OCI-LY3 (cell line): ENCODE results near the gene SMC2.

ENCODE experiments used
- H2AFZ ChIP-seq: fragments of 200-600, 300-600 bp; shearing (Covaris generic); 2 replicates; pipeline ENCODE4 v1.6.0; 2014; ENCODE audit warnings: antibody characterized with exemption, low read depth, low read length
- H3K27ac ChIP-seq: fragments of 200-600, 300-600 bp; sonication (generic); 2 replicates; pipeline ENCODE4 v1.5.1; 2014; ENCODE audit warnings: mild to moderate bottlenecking, low read length, moderate library complexity, mixed read lengths
- H3K27me3 ChIP-seq: fragments of 200-600, 300-600 bp; sonication (generic); 2 replicates; pipeline ENCODE4 v1.6.1; 2014; ENCODE audit warnings: low read depth, low read length, mixed read lengths
- H3K36me3 ChIP-seq: fragments of 200-600, 300-600 bp; sonication (generic); replicated peaks from 2 replicates; pipeline ENCODE3; 2014; ENCODE audit warnings: low read depth, low read length, mixed read lengths
- H3K4me1 ChIP-seq: fragments of 300-600, 200-600 bp; sonication (generic); 2 replicates; pipeline ENCODE4 v1.6.1; 2014; ENCODE audit warnings: low read length, mixed read lengths
- H3K4me2 ChIP-seq: fragments of 200-600, 300-600 bp; sonication (generic); 2 replicates; pipeline ENCODE4 v1.6.1; 2014; ENCODE audit warnings: low read length, mixed read lengths
- H3K4me3 ChIP-seq: fragments of 300-600, 200-600 bp; sonication (generic); 2 replicates; pipeline ENCODE4 v1.5.1; 2014; ENCODE audit warnings: antibody characterized with exemption, mild to moderate bottlenecking, low read length, moderate library complexity
- H3K79me2 ChIP-seq: fragments of 300-600, 200-600 bp; shearing (Covaris generic); 2 replicates; pipeline ENCODE4 v1.6.1; 2014; ENCODE audit warnings: mild to moderate bottlenecking, low read length, mixed read lengths
- H3K9ac ChIP-seq: fragments of 300-600, 200-600 bp; shearing (Covaris generic); 2 replicates; pipeline ENCODE4 v1.6.0; 2014; ENCODE audit warnings: mild to moderate bottlenecking, low read length, moderate library complexity
- H3K9me3 ChIP-seq: fragments of 200-600, 300-600 bp; shearing (Covaris generic); 2 replicates; pipeline ENCODE4 v1.6.1; 2014; ENCODE audit warnings: low read length, mixed read lengths; ENCODE audit not compliant: insufficient read depth
- H4K20me1 ChIP-seq: fragments of 200-600, 300-600 bp; sonication (generic); 2 replicates; pipeline ENCODE4 v1.6.1; 2016; ENCODE audit warnings: low read length, mixed read lengths; ENCODE audit not compliant: insufficient read depth
- EZH2phosphoT487 ChIP-seq: fragments of 200-600 bp; shearing (Covaris generic); IDR thresholded peaks from 2 replicates; pipeline ENCODE4 v1.6.1; 2018; ENCODE audit warnings: antibody characterized with exemption, mixed run types, low read depth
- TF ChIP-seq, protein P1 (sequence below): fragments of 200-600, 300-600 bp; sonication (generic); IDR thresholded peaks from 2 replicates; pipeline ENCODE4 v1.5.1; 2014; ENCODE audit warnings: antibody characterized with exemption, low read length, low read depth

The SMC2 gene

DNA sequence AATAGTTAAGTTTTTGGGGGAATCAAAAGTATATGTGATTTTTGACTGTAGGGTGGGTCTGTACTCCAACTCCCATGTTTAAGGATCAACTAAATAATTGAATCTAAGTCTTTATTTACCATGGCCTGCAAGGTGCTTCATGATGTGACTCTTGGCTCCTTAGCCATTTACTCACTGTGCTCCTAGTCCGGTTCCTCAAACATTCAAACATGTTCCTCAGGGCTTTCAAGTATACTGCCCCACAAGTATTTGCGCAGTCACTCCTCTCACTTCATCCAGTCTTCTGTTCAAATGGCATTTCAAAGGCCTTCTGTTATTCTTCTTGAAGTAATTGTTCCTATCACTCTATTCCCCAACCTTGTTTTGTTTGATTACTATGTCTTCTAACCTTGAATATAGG is 16.4 kb downstream of the SMC2 start:
- H3K9me3 ChIP-seq = no peaks in the 10 kb centered on the region
- H3K27me3 ChIP-seq = no peaks in the 10 kb centered on the region
- no peak overlapping the region for H2AFZ ChIP-seq
- peaks cover 66% of the 10 kb centered on the region for H3K36me3 ChIP-seq
- H4K20me1 ChIP-seq = no peaks in the 10 kb centered on the region
- no peak overlapping the region for H3K27ac ChIP-seq
- no peak overlapping the region for H3K4me2 ChIP-seq
- H3K79me2 ChIP-seq = no peaks in the 10 kb centered on the region
- no peak overlapping the region for H3K9ac ChIP-seq
- no peaks in the 10 kb centered on the region for H3K4me1 ChIP-seq
- no peak overlapping the region for H3K4me3 ChIP-seq
- TF ChIP-seq, protein P1, sequence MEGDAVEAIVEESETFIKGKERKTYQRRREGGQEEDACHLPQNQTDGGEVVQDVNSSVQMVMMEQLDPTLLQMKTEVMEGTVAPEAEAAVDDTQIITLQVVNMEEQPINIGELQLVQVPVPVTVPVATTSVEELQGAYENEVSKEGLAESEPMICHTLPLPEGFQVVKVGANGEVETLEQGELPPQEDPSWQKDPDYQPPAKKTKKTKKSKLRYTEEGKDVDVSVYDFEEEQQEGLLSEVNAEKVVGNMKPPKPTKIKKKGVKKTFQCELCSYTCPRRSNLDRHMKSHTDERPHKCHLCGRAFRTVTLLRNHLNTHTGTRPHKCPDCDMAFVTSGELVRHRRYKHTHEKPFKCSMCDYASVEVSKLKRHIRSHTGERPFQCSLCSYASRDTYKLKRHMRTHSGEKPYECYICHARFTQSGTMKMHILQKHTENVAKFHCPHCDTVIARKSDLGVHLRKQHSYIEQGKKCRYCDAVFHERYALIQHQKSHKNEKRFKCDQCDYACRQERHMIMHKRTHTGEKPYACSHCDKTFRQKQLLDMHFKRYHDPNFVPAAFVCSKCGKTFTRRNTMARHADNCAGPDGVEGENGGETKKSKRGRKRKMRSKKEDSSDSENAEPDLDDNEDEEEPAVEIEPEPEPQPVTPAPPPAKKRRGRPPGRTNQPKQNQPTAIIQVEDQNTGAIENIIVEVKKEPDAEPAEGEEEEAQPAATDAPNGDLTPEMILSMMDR = no peak
- TF ChIP-seq EZH2phosphoT487 = no peak

DNA sequence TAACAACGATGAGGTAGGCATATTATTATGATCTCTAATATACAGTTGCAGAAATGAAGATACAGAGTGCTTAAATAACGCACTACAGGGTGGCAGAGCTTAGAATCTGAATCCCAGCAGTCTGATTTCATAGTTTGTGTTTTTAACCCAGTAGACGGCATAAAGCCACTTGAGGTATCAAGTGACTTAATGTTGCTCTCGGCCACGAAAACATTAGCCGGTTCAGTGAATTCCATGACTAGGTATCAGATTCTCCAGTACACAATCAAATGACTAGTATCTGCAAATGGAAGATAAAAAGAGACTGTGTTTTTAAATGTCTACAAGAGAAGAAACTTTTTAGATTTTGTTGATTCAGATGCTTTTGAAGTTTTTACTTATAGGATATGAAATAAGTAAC is 24.8 kb downstream of the SMC2 start:
- no peak for TF ChIP-seq EZH2phosphoT487
- TF ChIP-seq, protein P1 = no peak
- Histone ChIP-seq H3K4me1 (no peaks in the 10 kb centered on the region), H2AFZ (no peak overlapping the region), H3K79me2 (no peaks in the 10 kb centered on the region), H4K20me1 (no peaks in the 10 kb centered on the region), H3K4me2 (no peak overlapping the region), H3K27me3 (no peaks in the 10 kb centered on the region), H3K36me3 (peaks cover 58% of the 10 kb centered on the region), H3K4me3 (no peak overlapping the region), H3K9ac (no peak overlapping the region), H3K9me3 (no peaks in the 10 kb centered on the region), H3K27ac (no peak overlapping the region)

GRCh38 chr9:104121022-104121421 is 26.9 kb downstream of the SMC2 start:
- H3K79me2 ChIP-seq = no peaks in the 10 kb centered on the region
- no peaks in the 10 kb centered on the region for H3K9me3 ChIP-seq
- peaks cover 59% of the 10 kb centered on the region for H3K36me3 ChIP-seq
- H4K20me1 ChIP-seq = no peaks in the 10 kb centered on the region
- TF ChIP-seq, protein P1 = no peak
- no peak for TF ChIP-seq EZH2phosphoT487
- H3K4me1 ChIP-seq = no peaks in the 10 kb centered on the region
- no peaks in the 10 kb centered on the region for H3K27me3 ChIP-seq
- H3K4me2 ChIP-seq = no peak overlapping the region
- H3K9ac ChIP-seq = no peak overlapping the region
- no peak overlapping the region for H2AFZ ChIP-seq
- no peak overlapping the region for H3K4me3 ChIP-seq
- no peak overlapping the region for H3K27ac ChIP-seq

- Histone ChIP-seq H3K27me3 (no peaks in the 10 kb centered on the region), H3K4me3 (no peak overlapping the region), H3K27ac (no peak overlapping the region), H3K9ac (no peak overlapping the region), H3K79me2 (no peaks in the 10 kb centered on the region), H3K4me2 (no peak overlapping the region), H3K36me3 (peaks cover 40% of the 10 kb centered on the region), H3K4me1 (0 out of 2 replicates have a peak, but pooled peaks cover 5% of the 10 kb centered on the region), H3K9me3 (no peaks in the 10 kb centered on the region), H2AFZ (no peak overlapping the region), H4K20me1 (no peaks in the 10 kb centered on the region)
- TF ChIP-seq, protein P1 = no peak
- no peak for TF ChIP-seq EZH2phosphoT487
Measured at GRCh38 chr9:104138243-104138868, 44.2 kb downstream of the SMC2 start.
